ENCODE results near the gene CNNM4.

CNNM4 gene

DNA sequence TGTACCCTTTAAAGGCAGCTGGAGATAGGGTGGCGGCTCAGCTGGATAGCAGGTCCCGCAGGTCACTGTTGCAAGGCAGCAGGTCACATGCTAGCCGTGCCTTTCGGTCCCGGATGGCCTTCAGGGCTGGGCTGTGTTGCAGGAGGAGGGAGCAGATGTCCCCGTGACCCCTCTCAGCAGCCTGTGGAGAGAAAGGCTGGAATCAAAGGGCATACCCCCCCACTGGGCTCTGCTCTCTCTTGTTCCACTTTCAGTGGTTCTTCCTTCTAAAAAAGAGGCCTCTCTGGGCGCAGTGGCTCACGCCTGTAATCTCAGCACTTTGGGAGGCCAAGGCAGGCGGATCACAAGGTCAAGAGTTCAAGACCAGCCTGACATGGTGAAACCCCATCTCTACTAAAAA is 87.6 kb downstream of the CNNM4 start:
- TF ChIP-seq, protein P1, sequence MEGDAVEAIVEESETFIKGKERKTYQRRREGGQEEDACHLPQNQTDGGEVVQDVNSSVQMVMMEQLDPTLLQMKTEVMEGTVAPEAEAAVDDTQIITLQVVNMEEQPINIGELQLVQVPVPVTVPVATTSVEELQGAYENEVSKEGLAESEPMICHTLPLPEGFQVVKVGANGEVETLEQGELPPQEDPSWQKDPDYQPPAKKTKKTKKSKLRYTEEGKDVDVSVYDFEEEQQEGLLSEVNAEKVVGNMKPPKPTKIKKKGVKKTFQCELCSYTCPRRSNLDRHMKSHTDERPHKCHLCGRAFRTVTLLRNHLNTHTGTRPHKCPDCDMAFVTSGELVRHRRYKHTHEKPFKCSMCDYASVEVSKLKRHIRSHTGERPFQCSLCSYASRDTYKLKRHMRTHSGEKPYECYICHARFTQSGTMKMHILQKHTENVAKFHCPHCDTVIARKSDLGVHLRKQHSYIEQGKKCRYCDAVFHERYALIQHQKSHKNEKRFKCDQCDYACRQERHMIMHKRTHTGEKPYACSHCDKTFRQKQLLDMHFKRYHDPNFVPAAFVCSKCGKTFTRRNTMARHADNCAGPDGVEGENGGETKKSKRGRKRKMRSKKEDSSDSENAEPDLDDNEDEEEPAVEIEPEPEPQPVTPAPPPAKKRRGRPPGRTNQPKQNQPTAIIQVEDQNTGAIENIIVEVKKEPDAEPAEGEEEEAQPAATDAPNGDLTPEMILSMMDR (IDR thresholded peaks at IDR 0.05; ENCODE audit: borderline replicate concordance, insufficient read depth, low read depth, low read length): no peak

DNA sequence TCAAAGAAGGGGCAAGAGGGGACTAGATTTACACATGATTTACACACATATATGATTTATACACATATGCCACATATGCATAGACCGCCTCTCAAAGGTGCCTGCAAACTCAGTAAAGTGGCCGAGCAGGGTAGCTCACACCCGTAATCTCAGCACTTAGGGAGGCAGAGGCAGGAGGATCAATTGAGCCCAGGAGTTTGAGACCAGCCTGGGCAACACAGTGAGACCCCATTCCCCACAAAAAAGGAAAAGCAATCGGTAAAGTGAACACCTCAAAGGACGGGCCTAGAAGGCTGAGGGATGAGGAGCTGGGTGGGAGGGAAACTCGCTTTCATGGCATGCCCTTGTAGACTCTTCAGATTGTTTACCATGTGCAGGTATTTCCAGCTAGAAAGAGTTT is 92.0 kb downstream of the CNNM4 start:
- no peak overlapping the region for H3K4me3 ChIP-seq (ENCODE audit: low read depth, low read length)
- TF ChIP-seq, protein P1 (IDR thresholded peaks at IDR 0.05; ENCODE audit: borderline replicate concordance, insufficient read depth, low read depth, low read length): no peak

More for the DNA sequence above, 87.6 kb downstream of the CNNM4 start:
- no peak overlapping the region for H3K4me3 ChIP-seq (ENCODE audit: low read depth, low read length)

DNA sequence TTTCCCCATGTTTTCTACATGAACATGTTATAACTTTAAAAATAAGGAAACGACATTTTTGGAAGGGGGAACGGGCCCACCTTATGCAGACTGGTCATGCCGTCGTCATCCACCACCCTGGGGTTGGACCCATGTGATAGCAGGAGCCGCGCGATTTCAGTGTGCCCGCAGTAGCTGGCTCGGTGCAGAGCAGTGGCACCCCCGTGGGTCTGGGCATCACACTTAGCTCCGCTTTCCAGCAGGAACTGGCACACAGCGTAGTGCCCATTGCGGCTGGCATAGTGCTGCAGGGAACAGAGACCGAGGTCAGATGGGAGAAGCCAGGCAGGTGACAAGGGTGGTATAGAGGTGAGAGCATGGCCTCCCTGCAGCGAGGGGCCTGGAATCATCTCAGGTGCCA is 92.6 kb downstream of the CNNM4 start:
- H3K4me3 ChIP-seq (ENCODE audit: low read depth, low read length): no peak overlapping the region
- TF ChIP-seq, protein P1 (IDR thresholded peaks at IDR 0.05; ENCODE audit: borderline replicate concordance, insufficient read depth, low read depth, low read length): no peak

DNA sequence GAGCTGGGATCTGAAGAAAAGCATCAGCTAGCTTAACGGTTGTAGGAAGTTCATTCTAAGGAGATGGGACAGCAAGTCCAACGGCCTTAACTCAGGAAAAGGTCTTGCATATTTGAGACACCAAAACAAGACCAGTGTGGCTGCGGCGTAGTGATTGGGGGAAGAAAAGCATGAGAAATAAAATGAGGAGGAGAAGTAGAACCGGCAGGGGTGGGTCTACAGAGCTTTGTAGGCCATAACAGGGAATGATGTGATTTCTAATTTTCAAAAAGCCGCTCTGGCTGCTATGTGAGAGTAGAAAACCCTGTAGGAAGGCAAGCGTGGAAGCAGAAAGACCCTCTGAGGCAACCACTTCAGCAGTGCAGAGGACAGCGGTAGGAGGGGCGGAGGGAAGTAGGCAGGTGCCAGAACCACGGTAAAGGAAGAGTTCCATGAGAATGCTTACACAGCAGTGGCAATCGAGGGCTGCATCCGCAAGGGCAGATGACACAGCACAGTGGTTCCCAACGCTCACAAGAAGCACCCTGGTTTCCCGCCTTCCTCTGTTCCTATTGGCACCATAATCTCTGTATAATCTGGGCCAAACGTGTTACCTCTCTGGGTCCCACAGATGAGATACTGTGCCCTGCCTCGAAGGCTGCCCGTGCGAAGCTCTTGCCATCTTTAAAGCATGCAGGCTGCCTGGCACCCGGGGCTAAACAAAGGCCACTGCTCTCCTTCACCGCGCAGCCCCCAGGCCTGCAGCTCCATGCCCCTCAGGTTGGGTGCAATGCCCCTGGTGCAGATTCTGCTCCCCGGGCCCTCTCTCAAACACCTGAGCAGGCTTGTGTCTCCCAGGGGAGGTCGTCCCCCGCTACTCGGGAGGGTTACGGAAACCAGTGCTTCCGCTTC is 96.3 kb downstream of the CNNM4 start:
- peak overlapping the region; percentile 66 for H3K4me3 ChIP-seq (ENCODE audit: low read depth, low read length)
- TF ChIP-seq, protein P1 (IDR thresholded peaks at IDR 0.05; ENCODE audit: borderline replicate concordance, insufficient read depth, low read depth, low read length): no peak

- TF ChIP-seq, protein P1 (IDR thresholded peaks at IDR 0.05; ENCODE audit: borderline replicate concordance, insufficient read depth, low read depth, low read length): peak; percentile 94
- H3K4me3 ChIP-seq (ENCODE audit: low read depth, low read length): peak within 1 kb of the TSS; percentile 66
Observed at GRCh38 chr2:96857667-96858372, 97.1 kb downstream of the CNNM4 start, which contains the start of gene ANKRD39. Gene ANKRD39 (minus strand): TSS chr2:96858016. CDS start chr2:96857987, 29 bp downstream.

DNA sequence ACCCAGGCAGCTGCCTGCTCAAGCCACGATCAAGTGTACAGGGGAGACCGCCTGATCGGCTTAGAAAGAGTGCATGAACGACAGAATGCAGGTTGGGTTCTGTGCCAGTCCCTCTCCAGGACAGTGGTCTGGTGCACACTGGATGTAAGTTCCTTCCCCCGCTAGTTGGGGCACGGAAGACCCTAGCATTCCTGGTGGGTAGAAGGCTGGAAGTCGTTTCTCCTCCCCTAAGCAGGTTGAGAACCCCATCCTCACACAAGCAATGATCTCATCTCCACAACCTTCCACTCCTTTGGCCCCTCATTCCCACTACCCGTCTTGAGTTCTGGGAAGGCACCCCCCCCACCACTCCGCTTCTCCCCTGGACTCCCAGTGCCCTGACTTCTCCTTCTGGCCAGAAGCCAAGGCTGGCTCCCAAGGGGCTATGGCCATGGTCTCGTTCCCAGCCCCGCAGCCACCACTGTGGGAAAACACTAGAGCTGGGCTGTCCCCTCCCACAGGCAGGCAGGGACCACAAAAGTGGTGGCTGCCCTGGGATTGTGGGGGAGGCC is 98.5 kb downstream of the CNNM4 start:
- H3K4me3 ChIP-seq (ENCODE audit: low read depth, low read length): no peak overlapping the region

More for the DNA sequence above, 98.5 kb downstream of the CNNM4 start:
- TF ChIP-seq, protein P1 (IDR thresholded peaks at IDR 0.05; ENCODE audit: borderline replicate concordance, insufficient read depth, low read depth, low read length): no peak
